ENCODE measurements around the gene PRRG2.
A peak's percentile ranks its signal among the peaks of the same experiment; 100 is the strongest.

- no peak for TF ChIP-seq CTCF (IDR thresholded peaks at IDR 0.05)
- TF ChIP-seq POLR2A (IDR thresholded peaks at IDR 0.05), result peak in 1 of 2 donors; percentile 37
Observed at GRCh38 chr19:49556412-49557398, 24.4 kb upstream of the PRRG2 start.
